ENCODE data around the gene STARD13. TPM values are rescaled to one million over a fixed set of nuclear protein-coding genes. Genes with fewer than 3 reads are reported as not detected.
A peak's percentile ranks its signal among the peaks of the same experiment; 100 is the strongest.

Gene STARD13
- total RNA-seq, 1 experiment from 2014 or later: 26.6 TPM

DNA sequence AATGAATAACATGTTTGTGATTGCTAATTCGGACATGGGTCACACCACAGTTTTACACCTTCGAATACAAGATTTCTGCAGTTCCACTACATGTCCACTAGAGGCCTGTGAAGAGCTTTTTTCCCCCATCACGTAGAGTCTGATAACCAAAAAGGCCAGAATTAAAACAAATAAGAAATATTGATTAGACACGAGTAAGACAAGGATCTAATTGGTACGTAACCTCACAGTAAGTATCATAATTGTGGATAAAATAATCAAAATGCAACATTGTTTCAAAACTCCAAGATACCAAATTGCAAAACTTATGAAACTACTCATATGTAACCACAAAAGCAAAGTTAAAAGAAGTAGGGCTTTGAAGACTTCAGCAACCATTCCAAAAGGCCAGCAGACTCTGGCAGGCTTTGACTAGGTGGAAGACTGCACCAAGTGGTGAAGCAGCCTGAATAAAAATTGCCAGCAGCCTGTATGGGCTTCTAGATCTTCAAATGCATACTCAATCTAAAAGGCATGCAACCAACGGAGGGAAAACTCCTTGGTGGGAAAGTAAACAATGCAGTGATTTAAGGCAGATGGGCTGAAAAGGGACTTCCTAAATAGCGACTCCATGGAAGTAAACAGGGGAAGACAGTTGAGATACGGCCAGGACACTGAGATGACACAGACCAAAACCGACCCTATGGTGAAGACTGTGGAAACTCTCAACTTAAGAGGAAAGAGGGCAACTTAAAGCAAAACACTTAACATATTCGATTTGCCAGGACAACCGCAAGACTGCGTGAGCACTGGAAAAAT, 56.7 kb downstream of the STARD13 start:
- H3K36me3 ChIP-seq (ENCODE audit: low read depth, low read length): peaks cover 18% of the 10 kb centered on the region
- H3K4me2 ChIP-seq (ENCODE audit: low read length): peak overlapping the region; percentile 29
- no peaks in the 10 kb centered on the region for H3K9me3 ChIP-seq (ENCODE audit: low read length)
- no peak for TF ChIP-seq EZH2 (IDR thresholded peaks at IDR 0.05; ENCODE audit: low read length, unreplicated experiment)
- TF ChIP-seq, protein P1, sequence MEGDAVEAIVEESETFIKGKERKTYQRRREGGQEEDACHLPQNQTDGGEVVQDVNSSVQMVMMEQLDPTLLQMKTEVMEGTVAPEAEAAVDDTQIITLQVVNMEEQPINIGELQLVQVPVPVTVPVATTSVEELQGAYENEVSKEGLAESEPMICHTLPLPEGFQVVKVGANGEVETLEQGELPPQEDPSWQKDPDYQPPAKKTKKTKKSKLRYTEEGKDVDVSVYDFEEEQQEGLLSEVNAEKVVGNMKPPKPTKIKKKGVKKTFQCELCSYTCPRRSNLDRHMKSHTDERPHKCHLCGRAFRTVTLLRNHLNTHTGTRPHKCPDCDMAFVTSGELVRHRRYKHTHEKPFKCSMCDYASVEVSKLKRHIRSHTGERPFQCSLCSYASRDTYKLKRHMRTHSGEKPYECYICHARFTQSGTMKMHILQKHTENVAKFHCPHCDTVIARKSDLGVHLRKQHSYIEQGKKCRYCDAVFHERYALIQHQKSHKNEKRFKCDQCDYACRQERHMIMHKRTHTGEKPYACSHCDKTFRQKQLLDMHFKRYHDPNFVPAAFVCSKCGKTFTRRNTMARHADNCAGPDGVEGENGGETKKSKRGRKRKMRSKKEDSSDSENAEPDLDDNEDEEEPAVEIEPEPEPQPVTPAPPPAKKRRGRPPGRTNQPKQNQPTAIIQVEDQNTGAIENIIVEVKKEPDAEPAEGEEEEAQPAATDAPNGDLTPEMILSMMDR (conservative IDR thresholded peaks at IDR 0.05; ENCODE audit: low read depth, low read length): peak; percentile 90
- no peak overlapping the region for H3K4me3 ChIP-seq (ENCODE audit: low read length)
- no peaks in the 10 kb centered on the region for H3F3A ChIP-seq (ENCODE audit: low read length, unreplicated experiment)
- H3K27me3 ChIP-seq (ENCODE audit: low read length): no peaks in the 10 kb centered on the region
- H3K4me1 ChIP-seq (ENCODE audit: insufficient read depth, low read length): peaks cover 39% of the 10 kb centered on the region
- peak overlapping the region; percentile 94 for H3K27ac ChIP-seq (ENCODE audit: low read length)
- H2AFZ ChIP-seq (ENCODE audit: low read length): no peak overlapping the region
- POLR2A ChIA-PET (ENCODE audit: unreplicated experiment): interaction anchor here (0.5 to 0.6 kb wide), 2 partner anchors 51 to 314 kb away, joined by 4 to 6 read pairs; no protein-coding TSS in a partner anchor
- no TSS peak for BruUV-seq (replicated peaks)
- CTCF ChIA-PET: interaction anchor here (1.4 kb wide), 1 partner anchor 314 kb away, joined by 3 read pairs; no protein-coding TSS in a partner anchor
- DNase-seq (peak; percentile 57), ATAC-seq (0 out of 2 replicates have a peak, but pooled peaks have one; percentile 18)
- peaks cover 73% of the 10 kb centered on the region for H3K79me2 ChIP-seq (ENCODE audit: low read length)
- H3K9me2 ChIP-seq (replicated peaks; ENCODE audit: low read length): no peaks in the 10 kb centered on the region
- peak overlapping the region; percentile 70 for H3K9ac ChIP-seq (ENCODE audit: low read length)
- intact Hi-C loops (cut with micrococcal nuclease): loop anchor here (1.0 to 5.0 kb wide), 2 partner anchors 212 to 258 kb away; no protein-coding TSS in a partner anchor
- no peaks in the 10 kb centered on the region for H4K20me1 ChIP-seq (ENCODE audit: low read length)

DNA sequence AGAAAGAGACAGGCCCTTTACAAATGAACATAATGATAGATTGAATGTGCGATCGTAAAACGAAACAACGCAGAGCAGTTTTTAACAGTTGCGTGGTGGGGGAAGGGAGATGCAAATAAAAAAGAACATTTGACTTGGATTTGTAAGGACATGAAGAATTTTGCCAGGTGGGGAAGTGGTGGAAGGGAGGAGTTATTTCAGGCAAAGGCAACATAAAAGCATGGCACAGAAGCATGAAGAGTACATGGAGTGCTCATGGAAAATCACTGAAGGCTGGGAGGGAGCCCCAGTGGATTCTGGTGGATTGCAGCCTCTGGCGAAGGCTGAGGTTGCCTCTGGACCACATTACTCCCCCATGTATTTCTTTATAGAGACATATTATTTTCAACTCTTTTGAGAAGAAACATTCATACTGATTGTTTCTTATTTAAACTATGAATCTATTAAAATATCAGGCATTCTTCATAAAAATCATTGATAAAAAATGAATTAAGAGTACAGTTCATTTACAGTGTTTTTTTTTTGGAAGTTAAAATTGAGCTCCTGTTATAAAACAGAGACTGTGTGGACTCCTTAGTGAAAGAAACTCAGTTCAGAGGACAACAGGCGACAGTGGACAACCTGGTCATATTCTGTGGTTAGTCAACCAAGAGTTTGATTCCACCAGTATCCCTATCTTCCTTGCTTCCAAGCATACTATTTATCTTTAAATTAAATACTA, 57.5 kb downstream of the STARD13 start:
- 0 out of 2 replicates have a peak overlapping the region, but pooled peaks have one; percentile 29 for H3K4me2 ChIP-seq (ENCODE audit: low read length)
- peaks cover 69% of the 10 kb centered on the region for H3K79me2 ChIP-seq (ENCODE audit: low read length)
- no peaks in the 10 kb centered on the region for H3K27me3 ChIP-seq (ENCODE audit: low read length)

More for the DNA sequence above, 57.5 kb downstream of the STARD13 start:
- ATAC-seq: no peak
- Histone ChIP-seq H3K9ac (ENCODE audit: low read length) (peak overlapping the region; percentile 70; the same call in 1 of the 2 replicates), H3K9me2 (replicated peaks; ENCODE audit: low read length) (no peaks in the 10 kb centered on the region), H4K20me1 (ENCODE audit: low read length) (no peaks in the 10 kb centered on the region), H3K4me1 (ENCODE audit: insufficient read depth, low read length) (peaks cover 38% of the 10 kb centered on the region), H3K36me3 (ENCODE audit: low read depth, low read length) (peaks cover 10% of the 10 kb centered on the region), H3K27ac (ENCODE audit: low read length) (no peak overlapping the region), H3F3A (ENCODE audit: low read length, unreplicated experiment) (no peaks in the 10 kb centered on the region), H3K4me3 (ENCODE audit: low read length) (no peak overlapping the region), H2AFZ (ENCODE audit: low read length) (no peak overlapping the region), H3K9me3 (ENCODE audit: low read length) (no peaks in the 10 kb centered on the region)
- DNase-seq: no peak
- intact Hi-C loops (cut with micrococcal nuclease): loop anchor here (1.0 to 5.0 kb wide), 2 partner anchors 213 to 259 kb away; no protein-coding TSS in a partner anchor
- ChIA-PET POLR2A (ENCODE audit: unreplicated experiment) (no interaction called here), CTCF (interaction anchor here (0.8 kb wide), 1 partner anchor 57 kb away, joined by 4 read pairs; the partner anchor contains the start of gene STARD13)
- no peak for TF ChIP-seq EZH2 (IDR thresholded peaks at IDR 0.05; ENCODE audit: low read length, unreplicated experiment)
- TF ChIP-seq, protein P1 (conservative IDR thresholded peaks at IDR 0.05; ENCODE audit: low read depth, low read length): no peak
- TF ChIP-seq EZH2phosphoT487 (IDR thresholded peaks at IDR 0.05; ENCODE audit: borderline replicate concordance, low read length): no peak
- no TSS peak for BruUV-seq (replicated peaks)
